HUES48 (cell line): ENCODE results near the gene NAGPA.
"Not testable (repeated sequence)": the region's sequence is repeated elsewhere in the genome, so short reads cannot be mapped to it uniquely, and the experiment has no call there.

Source experiments
- H3K27ac ChIP-seq: one replicate; pipeline ENCODE4 v1.7.0; 2013; ENCODE audit warnings: low read depth, low read length, inconsistent platforms
- H3K27me3 ChIP-seq: 2 replicates; pipeline ENCODE4 v1.6.1; 2013; ENCODE audit warnings: mild to moderate bottlenecking, low read length; ENCODE audit not compliant: control insufficient read depth, insufficient read depth
- H3K36me3 ChIP-seq: 2 replicates; pipeline ENCODE4 v1.6.1; 2013; ENCODE audit warnings: low read length; ENCODE audit not compliant: control insufficient read depth, insufficient read depth
- H3K4me1 ChIP-seq: 2 replicates; pipeline ENCODE4 v1.6.1; 2013; ENCODE audit warnings: mild to moderate bottlenecking, low read length; ENCODE audit not compliant: control insufficient read depth, insufficient read depth
- H3K4me3 ChIP-seq: 2 replicates; pipeline ENCODE4 v1.5.1; 2013; ENCODE audit warnings: mild to moderate bottlenecking, low read depth, low read length
- H3K9ac ChIP-seq: 2 replicates; pipeline ENCODE4 v1.6.1; 2013; ENCODE audit warnings: mild to moderate bottlenecking, low read depth, low read length, moderate library complexity
- H3K9me3 ChIP-seq: 2 replicates; pipeline ENCODE4 v1.6.1; 2013; ENCODE audit warnings: low read length; ENCODE audit not compliant: control insufficient read depth, insufficient read depth

The NAGPA gene

GRCh38 chr16:5060073-5060641 lies 26.4 kb upstream of the NAGPA start:
- Histone ChIP-seq H3K27me3 (no peaks in the 10 kb centered on the region), H3K9ac (no peak overlapping the region), H3K4me3 (no peak overlapping the region), H3K9me3 (no peaks in the 10 kb centered on the region), H3K36me3 (no peaks in the 10 kb centered on the region), H3K27ac (peak overlapping the region; percentile 89), H3K4me1 (peaks cover 13% of the 10 kb centered on the region)

- H3K36me3 ChIP-seq: no peaks in the 10 kb centered on the region
- no peak overlapping the region for H3K4me3 ChIP-seq
- no peaks in the 10 kb centered on the region for H3K27me3 ChIP-seq
- no peak overlapping the region for H3K9ac ChIP-seq
- H3K4me1 ChIP-seq: peaks cover 13% of the 10 kb centered on the region
- no peaks in the 10 kb centered on the region for H3K9me3 ChIP-seq
- peak overlapping the region; percentile 89 for H3K27ac ChIP-seq
Observed at GRCh38 chr16:5059386-5060072, 25.8 kb upstream of the NAGPA start.

- H3K27ac ChIP-seq: peak overlapping the region; percentile 84
- H3K36me3 ChIP-seq: no peaks in the 10 kb centered on the region
- H3K27me3 ChIP-seq: no peaks in the 10 kb centered on the region
- H3K9me3 ChIP-seq: no peaks in the 10 kb centered on the region
- no peak overlapping the region for H3K9ac ChIP-seq
- H3K4me3 ChIP-seq: no peak overlapping the region
- H3K4me1 ChIP-seq: peaks cover 13% of the 10 kb centered on the region
Observed at GRCh38 chr16:5058476-5058875, 24.7 kb upstream of the NAGPA start.

- no peaks in the 10 kb centered on the region for H3K27me3 ChIP-seq
- no peak overlapping the region for H3K27ac ChIP-seq
- H3K36me3 ChIP-seq: no peaks in the 10 kb centered on the region
- H3K4me3 ChIP-seq: no peak overlapping the region
- H3K9me3 ChIP-seq: no peaks in the 10 kb centered on the region
- no peak overlapping the region for H3K9ac ChIP-seq
- peaks cover 13% of the 10 kb centered on the region for H3K4me1 ChIP-seq
Observed at GRCh38 chr16:5056352-5056751, 22.6 kb upstream of the NAGPA start.

- Histone ChIP-seq H3K4me1 (peaks cover 11% of the 10 kb centered on the region), H3K27ac (no peak overlapping the region), H3K4me3 (no peak overlapping the region), H3K9me3 (no peaks in the 10 kb centered on the region), H3K9ac (no peak overlapping the region), H3K27me3 (no peaks in the 10 kb centered on the region), H3K36me3 (no peaks in the 10 kb centered on the region)
Observed at GRCh38 chr16:5054876-5055865, 21.4 kb upstream of the NAGPA start.

GRCh38 chr16:5046914-5047313 lies 13.2 kb upstream of the NAGPA start:
- no peaks in the 10 kb centered on the region for H3K36me3 ChIP-seq
- no peak overlapping the region for H3K4me3 ChIP-seq
- H3K9ac ChIP-seq: no peak overlapping the region
- H3K27ac ChIP-seq: no peak overlapping the region
- H3K27me3 ChIP-seq: no peaks in the 10 kb centered on the region
- peaks cover 5% of the 10 kb centered on the region; the same call in 1 of the 2 replicates for H3K4me1 ChIP-seq
- H3K9me3 ChIP-seq: no peaks in the 10 kb centered on the region

- H3K4me1 ChIP-seq: peaks cover 5% of the 10 kb centered on the region; the same call in 1 of the 2 replicates
- no peaks in the 10 kb centered on the region for H3K36me3 ChIP-seq
- no peak overlapping the region for H3K27ac ChIP-seq
- no peaks in the 10 kb centered on the region for H3K9me3 ChIP-seq
- H3K9ac ChIP-seq: no peak overlapping the region
- H3K4me3 ChIP-seq: no peak overlapping the region
- H3K27me3 ChIP-seq: no peaks in the 10 kb centered on the region
Observed at GRCh38 chr16:5045499-5046115, 11.9 kb upstream of the NAGPA start.

- H3K27ac ChIP-seq, H3K36me3 ChIP-seq, H3K9me3 ChIP-seq, H3K27me3 ChIP-seq, H3K4me1 ChIP-seq, H3K9ac ChIP-seq, H3K4me3 ChIP-seq: not testable (repeated sequence)
Observed at GRCh38 chr16:5044581-5044980, 10.8 kb upstream of the NAGPA start.

- H3K4me3 ChIP-seq: no peak overlapping the region
- no peaks in the 10 kb centered on the region for H3K27me3 ChIP-seq
- no peak overlapping the region for H3K9ac ChIP-seq
- H3K36me3 ChIP-seq: no peaks in the 10 kb centered on the region
- H3K27ac ChIP-seq: no peak overlapping the region
- H3K9me3 ChIP-seq: no peaks in the 10 kb centered on the region
- H3K4me1 ChIP-seq: peaks cover 5% of the 10 kb centered on the region; the same call in 1 of the 2 replicates
Observed at GRCh38 chr16:5044011-5044540, 10.3 kb upstream of the NAGPA start.

- no peaks in the 10 kb centered on the region for H3K36me3 ChIP-seq
- no peak overlapping the region for H3K27ac ChIP-seq
- no peaks in the 10 kb centered on the region for H3K27me3 ChIP-seq
Observed at GRCh38 chr16:5042574-5043171, 8.9 kb upstream of the NAGPA start.

More at GRCh38 chr16:5042574-5043171, 8.9 kb upstream of the NAGPA start:
- Histone ChIP-seq H3K9me3 (no peaks in the 10 kb centered on the region), H3K4me1 (peaks cover 5% of the 10 kb centered on the region; the same call in 1 of the 2 replicates), H3K4me3 (no peak overlapping the region), H3K9ac (no peak overlapping the region)
